D721Med (cell line): Measurements from ENCODE around the gene RPL10.

ENCODE experiments used
- DNase-seq: peaks from one replicate; pipeline ENCODE4 v3.0.0; 2011; ENCODE audit warnings: low spot score; ENCODE audit not compliant: insufficient read length
- FAIRE-seq: peaks from 2 replicates; lab custom pipeline; 2011; peaks lifted over from hg19 to GRCh38; lab: Jason Lieb, UNC
- CTCF ChIP-seq: IDR thresholded peaks from 2 replicates; pipeline ENCODE4 v1.5.1; 2012; ENCODE audit warnings: mild to moderate bottlenecking, control low read depth; ENCODE audit not compliant: insufficient read depth; ENCODE audit errors: missing control alignments

RPL10 gene

GRCh38 chrX:154419189-154419588, 21.0 kb downstream of the RPL10 start:
- TF ChIP-seq CTCF: no peak
- DNase-seq: no peak
- FAIRE-seq: no peak

- DNase-seq: no peak
- TF ChIP-seq CTCF: no peak
- FAIRE-seq: no peak
Measured at GRCh38 chrX:154419688-154420401, 21.7 kb downstream of the RPL10 start.

GRCh38 chrX:154420402-154420756, 22.2 kb downstream of the RPL10 start:
- FAIRE-seq (no peak), DNase-seq (no peak)
- TF ChIP-seq CTCF: no peak

- DNase-seq (no peak), FAIRE-seq (no peak)
- no peak for TF ChIP-seq CTCF
Measured at GRCh38 chrX:154426916-154427770, 29.0 kb downstream of the RPL10 start.

GRCh38 chrX:154428176-154429171, 30.3 kb downstream of the RPL10 start, which contains the start of gene ATP6AP1:
Gene ATP6AP1, plus strand, starts transcription at chrX:154428677. Its CDS starts 16 bp downstream, at chrX:154428693.
- FAIRE-seq (no peak), DNase-seq (peak; percentile 75)
- no peak for TF ChIP-seq CTCF

GRCh38 chrX:154429711-154430110, 31.5 kb downstream of the RPL10 start:
- FAIRE-seq: no peak
- TF ChIP-seq CTCF: no peak
- DNase-seq: no peak
